ENCODE results near the gene ALDH3A1. TPM values are rescaled to one million over a fixed set of nuclear protein-coding genes. Genes with fewer than 3 reads are reported as not detected.

The ALDH3A1 gene
- total and polyA plus RNA-seq, 9 of the 15 experiments (the other 6 are each of a cell fraction or from before 2014, with no cell fraction given), result not detected

- no peaks in the 10 kb centered on the region for H4K20me1 ChIP-seq (replicated peaks; ENCODE audit: control insufficient read depth, insufficient read depth, low read length)
- peaks cover 0 to 3% of the 10 kb centered on the region in 2 experiments; a peak in 2 of 5 replicates for H3K4me1 ChIP-seq (replicated peaks in 1 of 2; ENCODE audit: control insufficient read depth in 2 of 2, insufficient read depth in 2 of 2, low read length in 2 of 2)
- 0% methylated on average over 4 of the region's 18 CpGs for WGBS (ENCODE audit: insufficient coverage, low coverage, missing lambda C conversion rate)
- DNase-seq (ENCODE audit: extremely low read depth in 1 of 4, low spot score in 3 of 4) (peak in 3 of 4 experiments; percentile 15 to 28 (median 16)), FAIRE-seq (no peak), ATAC-seq (peak; percentile 71)
- no peaks in the 10 kb centered on the region for H3K36me3 ChIP-seq (ENCODE audit: control insufficient read depth, insufficient read depth, low read length)
- in situ Hi-C loops (cut with MboI), result no loop called here
- CTCF ChIA-PET (ENCODE audit: low intra/inter-chr PET ratio), result no interaction called here
- H2AFZ ChIP-seq (ENCODE audit: low read depth, low read length), result no peak overlapping the region
- no peak overlapping the region for H3K4me2 ChIP-seq (ENCODE audit: insufficient read depth, low read length)
- no peaks in the 10 kb centered on the region for H3K79me2 ChIP-seq (ENCODE audit: control insufficient read depth, insufficient read depth, low read length)
- no peak overlapping the region for H3K27ac ChIP-seq (ENCODE audit: extremely low read depth, low read depth, low read length)
- peaks cover 0 to 44% of the 10 kb centered on the region in 2 experiments; a peak in 2 of 5 replicates for H3K27me3 ChIP-seq (ENCODE audit: control insufficient read depth in 2 of 2, insufficient read depth in 2 of 2, low read length in 2 of 2)
- POLR2A ChIA-PET, result no interaction called here
- H3K9me3 ChIP-seq (replicated peaks; ENCODE audit: control insufficient read depth, insufficient read depth, low read depth, low read length), result no peaks in the 10 kb centered on the region
- no peak overlapping the region for H3K4me3 ChIP-seq
- no TSS peak for BruUV-seq (replicated peaks)
- intact Hi-C loops (cut with micrococcal nuclease), result no loop called here
- no peak for TF ChIP-seq TCF15 (CRISPR knock-in tag; IDR thresholded peaks at IDR 0.05)
- TF ChIP-seq CTCF (IDR thresholded peaks at IDR 0.05 in 2 of 3, conservative IDR thresholded peaks at IDR 0.05 in 1 of 3; ENCODE audit: insufficient read depth in 2 of 3, low read depth in 1 of 3, low read length in 3 of 3), result peak; percentile 40 to 51 (median 43); a peak in 4 of 6 replicates
- peak; percentile 25 to 52; a peak in 3 of 4 replicates for TF ChIP-seq RAD21 (CRISPR knock-in tag; conservative IDR thresholded peaks at IDR 0.05 in 1 of 2, IDR thresholded peaks at IDR 0.05 in 1 of 2)
- no peaks in the 10 kb centered on the region for H3K9me1 ChIP-seq (ENCODE audit: control insufficient read depth, insufficient read depth, low read length)
- no peak overlapping the region for H3K9ac ChIP-seq (ENCODE audit: insufficient read depth in 1 of 2, low read depth in 2 of 2, low read length in 2 of 2)
Observed at GRCh38 chr17:19718613-19719354, 29.3 kb downstream of the ALDH3A1 start.

Data from K562 (cell line).